ENCODE measurements around the gene ELMO1.
A peak's percentile ranks its signal among the peaks of the same experiment; 100 is the strongest.

ELMO1 gene

GRCh38 chr7:37111459-37111858, 337.2 kb downstream of the ELMO1 start:
- no peak for DNase-seq

DNA sequence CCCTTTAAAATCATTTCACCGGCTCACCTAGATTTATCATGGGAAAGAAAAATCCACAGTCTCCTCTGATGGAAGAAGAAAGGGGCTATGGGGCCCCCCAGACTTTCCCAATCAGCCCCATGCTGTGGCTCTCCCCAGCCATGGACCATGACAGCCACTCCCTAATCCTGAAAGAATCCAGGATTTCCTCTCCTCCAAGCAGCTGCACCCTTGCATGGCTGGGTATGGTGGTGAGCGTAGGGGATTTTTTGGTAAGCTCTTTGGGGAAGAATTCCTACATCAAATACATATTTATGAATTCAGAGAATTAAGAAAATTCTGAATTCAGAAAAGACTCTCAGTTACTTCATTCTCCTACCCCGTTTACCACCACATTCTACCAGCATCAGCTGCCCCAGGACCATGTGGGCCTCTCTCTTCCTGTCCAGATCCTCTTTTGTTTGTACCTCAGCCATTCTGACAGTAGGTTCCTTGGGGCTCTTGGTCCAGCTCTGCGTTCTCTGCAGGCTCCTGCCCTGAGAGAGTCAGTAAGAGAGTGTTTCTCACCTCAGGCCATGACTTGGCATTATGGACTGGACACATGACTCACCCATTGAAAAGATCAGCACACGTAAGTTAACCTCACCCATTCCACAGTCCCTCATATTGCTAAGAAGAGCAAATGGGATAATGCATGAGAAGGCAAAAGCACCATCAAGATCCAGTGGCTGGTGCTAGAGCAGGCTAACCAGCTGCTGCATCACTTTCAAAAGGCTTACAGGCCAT, 337.8 kb downstream of the ELMO1 start:
- DNase-seq: no peak

DNA sequence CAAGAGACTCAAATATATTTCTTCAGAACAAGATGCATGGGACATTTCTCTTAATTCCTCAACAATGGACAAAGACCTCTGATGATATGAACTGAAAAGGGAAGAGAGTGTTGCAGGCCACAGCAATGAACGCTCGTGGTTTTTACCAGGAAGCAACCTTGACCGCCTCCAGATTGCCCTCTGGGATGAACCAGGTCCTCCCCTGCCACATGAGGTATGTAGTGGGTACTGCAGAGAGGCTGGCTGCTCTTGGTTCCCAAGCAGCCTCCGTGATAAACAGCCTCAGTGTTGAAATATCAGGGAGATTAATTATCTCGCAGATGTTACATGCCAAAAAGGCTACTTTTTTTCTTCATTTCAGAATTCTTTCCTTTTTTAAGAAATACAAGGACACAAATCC, 338.8 kb downstream of the ELMO1 start:
- no peak for DNase-seq

GRCh38 chr7:37109016-37109683, 339.5 kb downstream of the ELMO1 start:
- no peak for DNase-seq

DNA sequence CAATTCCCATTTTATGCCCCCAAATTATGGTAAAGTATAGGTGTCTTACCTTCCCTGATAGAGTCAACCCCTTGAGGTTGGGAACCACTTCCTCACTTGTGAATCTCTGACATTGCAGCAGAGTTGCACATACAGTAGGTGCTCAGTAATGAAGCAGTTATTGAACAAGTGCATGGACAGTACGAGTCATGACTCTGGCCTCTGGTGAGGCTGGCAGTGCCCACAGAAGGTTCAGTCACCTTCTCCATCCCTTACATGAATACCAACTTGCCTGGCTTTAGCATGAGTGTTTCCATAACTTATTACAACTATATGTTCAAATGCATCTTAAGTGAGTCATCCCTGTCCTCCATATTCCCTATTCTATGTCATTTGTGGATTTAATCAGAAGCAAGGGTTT, 340.0 kb downstream of the ELMO1 start:
- DNase-seq: no peak

DNA sequence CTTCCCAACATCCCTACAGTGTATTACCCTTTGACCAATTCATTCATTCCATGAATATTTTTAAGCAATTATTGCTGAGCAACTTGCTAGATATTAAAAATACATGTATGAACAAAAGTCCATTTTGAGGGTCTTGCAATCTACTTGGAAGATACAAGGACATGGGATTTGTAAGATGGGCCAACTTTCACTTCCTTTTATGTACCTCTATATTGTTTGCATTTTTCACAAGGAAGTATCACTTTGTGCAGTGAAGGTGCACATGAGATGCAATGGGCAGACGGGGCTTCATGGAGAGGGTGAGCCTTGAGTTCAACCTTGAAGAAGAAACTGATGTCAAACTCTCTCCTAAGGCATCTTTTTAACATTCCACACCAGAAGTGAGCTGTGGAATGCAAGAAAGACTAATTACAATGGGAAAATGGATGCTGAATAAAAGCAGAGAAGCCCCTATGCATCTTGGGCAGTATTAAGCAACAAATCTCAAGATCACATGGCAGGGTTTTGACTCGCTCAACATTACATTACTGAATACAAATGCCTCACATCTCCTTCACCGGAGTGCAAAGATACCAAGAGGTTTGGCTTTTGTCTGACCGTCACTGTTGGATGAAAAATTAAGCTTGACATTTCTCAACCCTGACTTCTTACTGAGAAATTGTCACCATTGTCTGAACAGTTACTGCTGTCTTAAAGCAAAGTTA, 341.5 kb downstream of the ELMO1 start:
- no peak for DNase-seq

- DNase-seq: no peak
Measured at GRCh38 chr7:37105762-37106161, 342.9 kb downstream of the ELMO1 start.

- peak; percentile 90 for DNase-seq
Measured at GRCh38 chr7:37104822-37105518, 343.7 kb downstream of the ELMO1 start.

DNA sequence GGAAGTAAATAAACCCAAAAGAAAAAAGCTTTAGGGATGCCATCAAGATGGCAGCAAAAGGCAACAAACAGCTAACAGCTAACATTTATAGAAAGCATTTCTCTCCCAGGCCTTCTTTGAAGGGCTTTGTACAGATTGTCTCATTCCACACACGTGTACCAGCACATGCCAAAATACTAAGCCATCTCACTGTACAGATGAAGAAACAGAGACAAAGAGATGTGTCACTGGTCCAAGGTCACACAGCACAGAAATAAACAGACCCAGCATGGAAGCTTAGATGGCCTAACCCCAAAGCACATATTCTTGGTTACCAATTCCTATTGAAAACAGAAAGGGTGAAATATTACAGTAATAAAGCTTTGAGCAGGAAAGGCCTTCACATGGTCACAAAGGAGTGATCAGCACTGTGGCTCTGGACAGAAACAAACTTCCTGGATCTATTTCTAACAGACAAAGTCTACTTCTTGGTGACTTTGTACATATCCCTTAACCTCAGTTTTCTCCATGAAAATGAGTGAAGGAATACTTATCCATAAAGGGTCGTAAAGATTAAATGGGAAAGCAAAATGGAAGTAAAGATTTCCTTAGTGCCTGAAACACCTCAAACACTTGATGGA, 346.0 kb downstream of the ELMO1 start:
- DNase-seq: no peak

DNA sequence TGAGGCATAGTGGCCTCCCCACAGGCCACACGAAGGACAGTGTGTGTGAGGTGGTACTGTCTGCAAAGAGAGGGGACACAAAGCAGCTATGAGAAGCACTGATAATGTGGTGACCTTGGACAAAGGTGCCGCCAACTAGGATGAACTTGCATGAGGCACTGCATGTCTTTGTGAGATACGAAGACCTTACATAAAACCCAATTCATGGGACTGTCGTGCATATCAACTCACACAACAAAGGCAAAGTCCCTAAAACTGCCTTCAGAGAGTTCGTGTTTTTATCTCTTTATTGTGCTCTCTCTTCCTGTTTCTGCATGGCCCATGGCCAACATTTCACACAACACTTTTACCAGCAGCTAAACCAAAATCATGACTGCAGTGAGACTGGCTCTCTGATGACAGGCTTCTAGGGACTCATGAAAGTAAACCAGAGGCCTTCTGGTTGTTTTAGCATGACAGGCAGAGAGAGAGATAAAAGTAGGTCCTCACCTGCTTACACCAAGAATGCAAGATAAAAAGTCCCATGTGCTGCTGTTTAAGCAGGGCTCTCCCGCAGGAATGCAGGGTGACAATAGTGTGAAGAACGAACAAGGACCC, 347.8 kb downstream of the ELMO1 start:
- DNase-seq: no peak

DNA sequence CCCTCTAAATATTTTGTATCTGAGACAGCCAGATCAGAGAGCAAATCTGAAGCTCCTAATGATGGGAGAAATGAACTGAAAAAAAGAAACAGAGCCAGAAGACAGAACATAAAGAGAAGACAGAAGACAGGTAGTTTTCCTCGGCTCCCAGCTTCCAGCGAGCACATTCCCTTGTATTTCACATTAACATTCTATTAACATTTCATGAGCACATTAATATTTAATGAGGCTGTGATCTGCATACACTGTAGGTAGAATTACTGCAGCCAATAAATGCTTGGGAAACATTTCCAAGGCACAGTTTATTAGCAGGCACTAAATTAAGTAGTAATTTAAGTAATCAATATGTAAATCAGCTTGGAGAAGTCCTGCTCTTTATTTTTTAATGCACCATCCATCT, 349.9 kb downstream of the ELMO1 start:
- DNase-seq: no peak

DNA sequence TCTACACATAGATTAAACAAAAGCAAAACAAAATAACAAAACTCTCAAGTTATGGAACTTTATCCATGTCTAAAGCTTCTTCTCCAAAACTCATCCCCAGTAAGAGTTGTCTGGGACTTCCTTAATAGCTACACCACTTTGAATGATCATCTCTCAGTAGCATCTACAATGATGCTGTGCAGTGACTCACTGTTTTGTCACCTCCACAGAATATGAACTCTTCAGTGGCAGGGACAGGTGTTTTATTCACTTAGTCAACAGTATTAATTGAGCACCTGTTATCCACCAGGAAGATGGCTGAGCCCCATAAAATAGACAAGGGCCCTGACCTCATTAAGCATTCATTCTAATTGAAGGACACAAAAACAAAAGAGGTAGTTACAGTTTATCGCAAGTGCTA, 350.7 kb downstream of the ELMO1 start:
- peak; percentile 6 for DNase-seq

DNA sequence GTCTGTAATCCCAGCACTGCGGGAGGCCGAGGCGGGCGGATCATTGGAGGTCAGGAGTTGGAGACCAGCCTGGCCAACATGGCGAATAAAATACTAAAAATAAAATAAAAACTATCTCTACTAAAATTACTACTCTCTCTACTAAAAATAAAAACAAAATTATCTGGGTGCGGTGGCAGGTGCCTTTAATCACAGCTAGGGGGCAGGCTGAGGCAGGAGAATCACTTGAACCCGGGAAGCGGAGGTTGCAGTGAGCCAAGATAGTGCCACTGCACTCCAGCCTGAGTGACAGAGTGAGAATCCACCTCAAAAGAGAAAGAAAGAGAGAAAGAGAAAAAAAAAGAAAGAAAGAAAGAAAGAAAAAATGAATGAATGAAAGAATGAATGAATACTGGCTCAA, 351.4 kb downstream of the ELMO1 start:
- no peak for DNase-seq

DNA sequence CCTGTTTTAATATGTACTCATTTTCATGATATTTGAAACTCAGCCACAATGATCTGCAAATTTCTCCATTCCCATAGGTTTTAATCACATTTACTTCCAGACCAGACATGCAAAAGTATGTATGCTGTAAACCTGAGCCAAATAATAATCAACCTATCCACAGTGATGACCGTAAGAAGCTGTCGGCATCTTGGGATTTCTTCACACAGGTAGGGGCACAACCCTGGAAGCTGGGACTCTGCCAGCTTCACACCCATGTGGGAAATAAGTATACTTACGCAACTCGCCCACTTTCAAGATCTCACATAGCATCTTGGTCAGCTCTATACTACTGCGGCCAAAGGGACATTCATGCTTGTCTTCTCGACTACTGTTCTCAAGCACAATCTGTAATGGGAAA, 352.3 kb downstream of the ELMO1 start:
- DNase-seq: no peak

DNA sequence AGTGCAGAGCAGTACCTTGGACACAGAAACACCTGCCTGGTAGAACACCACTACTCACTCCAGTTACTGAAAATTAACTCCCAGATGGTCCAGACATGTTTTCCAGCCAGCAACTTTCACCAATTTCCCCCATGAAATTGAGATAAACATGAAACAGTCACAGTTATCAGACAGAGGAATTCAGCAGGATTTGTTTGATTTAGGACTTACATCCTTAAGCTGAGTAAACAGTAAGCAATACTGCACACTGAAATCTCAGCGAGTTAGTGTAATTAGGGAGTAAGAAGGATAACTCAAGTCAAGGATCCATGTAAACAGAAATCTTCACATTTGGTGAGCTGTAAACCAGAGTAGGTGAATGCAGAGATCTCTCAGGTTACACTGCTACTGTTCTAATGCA, 353.5 kb downstream of the ELMO1 start:
- DNase-seq: peak; percentile 25

DNA sequence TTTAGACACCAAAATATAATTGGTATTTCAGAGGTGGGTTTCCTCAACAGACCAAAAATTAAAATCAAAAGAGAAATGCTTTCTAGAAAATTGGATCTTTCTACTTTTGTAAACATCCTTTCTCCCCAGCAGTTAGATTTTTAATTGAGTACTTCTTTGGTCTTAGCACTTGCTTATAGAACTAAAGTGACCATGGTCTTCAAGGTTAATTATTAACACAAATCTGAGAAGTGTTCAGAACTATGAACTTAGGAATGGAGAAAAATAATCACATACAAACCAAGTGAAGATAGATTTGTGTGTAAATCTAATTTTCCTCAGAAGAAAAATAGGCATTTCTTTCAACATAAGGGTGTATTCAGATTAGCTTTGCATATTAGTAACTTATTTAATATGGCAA, 355.4 kb downstream of the ELMO1 start:
- DNase-seq: no peak

DNA sequence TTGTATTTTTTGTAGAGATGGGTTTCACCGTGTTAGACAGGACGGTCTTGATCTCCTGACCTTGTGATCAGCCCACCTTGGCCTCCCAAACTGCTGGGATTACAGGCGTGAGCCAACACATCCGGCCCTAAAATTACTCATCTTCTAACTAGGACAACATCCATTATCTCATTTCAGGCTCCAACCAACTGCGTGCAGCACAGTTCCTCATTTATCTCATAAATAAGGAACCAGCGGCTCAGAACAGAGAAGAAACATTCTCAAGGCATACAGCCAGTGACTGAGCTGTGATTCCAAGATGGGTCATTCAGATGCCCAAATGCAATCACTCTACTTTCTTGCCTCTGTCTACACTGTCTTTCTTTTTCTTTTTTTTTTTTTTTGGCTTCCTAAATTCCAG, 356.1 kb downstream of the ELMO1 start:
- DNase-seq: no peak

DNA sequence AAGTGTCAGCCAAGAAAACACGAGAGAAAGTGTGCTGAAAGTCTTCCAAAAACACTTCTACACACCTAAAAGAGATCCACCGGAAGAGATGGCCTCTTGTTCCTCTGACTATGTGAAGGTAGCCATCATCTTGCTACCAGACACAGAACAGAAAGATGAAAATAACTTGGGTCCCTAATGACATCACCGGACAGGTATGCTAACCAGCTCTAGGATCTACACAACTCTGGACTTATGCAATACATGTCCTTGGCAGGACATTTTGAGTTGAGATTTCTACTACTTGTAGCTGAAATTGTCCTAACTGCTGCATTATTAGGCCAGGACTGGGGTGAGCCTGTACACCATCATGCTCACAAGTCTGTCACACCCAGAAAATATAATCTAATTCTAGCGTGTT, 358.7 kb downstream of the ELMO1 start:
- DNase-seq: no peak

GRCh38 chr7:37085600-37085999, 363.1 kb downstream of the ELMO1 start:
- DNase-seq: no peak

DNA sequence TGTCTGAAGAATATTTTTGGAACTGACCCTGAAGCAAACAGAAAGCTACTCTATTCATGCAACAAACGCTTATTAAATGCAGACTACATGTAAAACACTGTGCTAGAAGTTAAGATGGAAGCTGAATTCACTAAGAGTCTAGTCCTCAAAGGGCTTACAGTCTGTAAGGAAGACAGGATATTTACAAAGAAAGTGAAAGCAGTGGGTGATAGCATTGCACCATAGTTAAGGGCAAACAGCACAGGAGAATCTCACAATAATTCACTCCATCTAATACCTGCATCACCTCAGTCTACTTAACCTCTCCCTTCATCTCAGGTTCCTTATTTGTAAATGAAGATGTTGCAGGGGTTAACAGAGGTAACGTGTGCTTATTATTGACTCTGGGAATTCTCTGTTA, 364.4 kb downstream of the ELMO1 start:
- DNase-seq: no peak

- DNase-seq: no peak
Measured at GRCh38 chr7:37083311-37084096, 365.2 kb downstream of the ELMO1 start.

DNA sequence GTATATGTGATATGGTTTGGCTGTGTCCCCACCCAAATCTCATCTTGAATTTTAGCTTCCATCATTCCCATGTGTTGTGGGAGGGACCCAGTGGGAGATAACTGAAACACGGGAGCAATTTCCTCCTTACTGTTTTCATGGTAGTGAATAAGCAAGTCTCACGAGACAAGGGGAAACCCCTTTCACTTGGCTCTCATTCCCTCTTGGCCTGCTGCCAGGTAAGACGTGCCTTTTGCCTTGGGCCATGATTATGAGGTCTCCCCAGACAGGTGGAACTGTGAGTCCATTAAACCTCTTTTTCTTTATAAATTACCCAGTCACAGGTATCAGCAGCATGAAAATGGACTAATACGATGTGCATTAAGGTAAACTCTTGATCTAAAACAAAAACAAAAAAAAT, 367.2 kb downstream of the ELMO1 start:
- peak; percentile 32 for DNase-seq
